ENCODE results near the gene DLG5. TPM values are rescaled to one million over a fixed set of nuclear protein-coding genes. Genes with fewer than 3 reads are reported as not detected.

The DLG5 gene
- total RNA-seq, 1 donor from 2014 or later: 32.9 TPM

GRCh38 chr10:77823811-77824542 lies 102.6 kb downstream of the DLG5 start:
- H3K36me3 ChIP-seq: peaks cover 67 to 70% of the 10 kb centered on the region in 2 donors
- intact Hi-C loops (cut with DNase I): no loop called here
- H3K9me3 ChIP-seq: no peaks in the 10 kb centered on the region
- H3K27me3 ChIP-seq: no peaks in the 10 kb centered on the region
- no peaks in the 10 kb centered on the region for H3K4me1 ChIP-seq
- no peak for DNase-seq (ENCODE audit: low spot score in 2 of 2)
- no peak for TF ChIP-seq CTCF (IDR thresholded peaks at IDR 0.05)
- H3K27ac ChIP-seq: no peak overlapping the region
- no peak overlapping the region for H3K4me3 ChIP-seq

- peaks cover 77 to 83% of the 10 kb centered on the region in 2 donors for H3K36me3 ChIP-seq
- TF ChIP-seq CTCF (IDR thresholded peaks at IDR 0.05): no peak
- no peaks in the 10 kb centered on the region for H3K9me3 ChIP-seq
- H3K4me1 ChIP-seq: no peaks in the 10 kb centered on the region
- no peaks in the 10 kb centered on the region for H3K27me3 ChIP-seq
- no peak overlapping the region for H3K4me3 ChIP-seq
- DNase-seq (ENCODE audit: low spot score in 2 of 2): no peak
- intact Hi-C loops (cut with DNase I): no loop called here
- no peak overlapping the region for H3K27ac ChIP-seq
These were observed 105.0 kb downstream of the DLG5 start for GRCh38 chr10:77821551-77821950.

- no peak for DNase-seq (ENCODE audit: low spot score in 2 of 2)
- no peak overlapping the region for H3K27ac ChIP-seq
- intact Hi-C loops (cut with DNase I): no loop called here
- H3K27me3 ChIP-seq: no peaks in the 10 kb centered on the region
- TF ChIP-seq CTCF (IDR thresholded peaks at IDR 0.05): no peak
- no peak overlapping the region for H3K4me3 ChIP-seq
- H3K4me1 ChIP-seq: no peaks in the 10 kb centered on the region
- H3K36me3 ChIP-seq: peaks cover 77 to 83% of the 10 kb centered on the region in 2 donors
- no peaks in the 10 kb centered on the region for H3K9me3 ChIP-seq
These were observed 105.5 kb downstream of the DLG5 start for GRCh38 chr10:77821036-77821435.

- Histone ChIP-seq H3K9me3 (no peaks in the 10 kb centered on the region), H3K4me1 (no peaks in the 10 kb centered on the region), H3K27ac (no peak overlapping the region), H3K27me3 (no peaks in the 10 kb centered on the region), H3K36me3 (peaks cover 80 to 83% of the 10 kb centered on the region in 2 donors), H3K4me3 (no peak overlapping the region)
- TF ChIP-seq CTCF (IDR thresholded peaks at IDR 0.05): no peak
- no peak for DNase-seq (ENCODE audit: low spot score in 2 of 2)
- intact Hi-C loops (cut with DNase I): no loop called here
These were observed 106.2 kb downstream of the DLG5 start for GRCh38 chr10:77820349-77820748.

- no peak for TF ChIP-seq CTCF (IDR thresholded peaks at IDR 0.05)
- intact Hi-C loops (cut with DNase I): no loop called here
- DNase-seq (ENCODE audit: low spot score in 2 of 2): no peak
These were observed 107.1 kb downstream of the DLG5 start for GRCh38 chr10:77819210-77820112.

More at GRCh38 chr10:77819210-77820112, 107.1 kb downstream of the DLG5 start:
- Histone ChIP-seq H3K36me3 (peaks cover 76 to 86% of the 10 kb centered on the region in 2 donors), H3K9me3 (no peaks in the 10 kb centered on the region), H3K27ac (no peak overlapping the region), H3K4me3 (no peak overlapping the region), H3K27me3 (no peaks in the 10 kb centered on the region), H3K4me1 (no peaks in the 10 kb centered on the region)
